DMS79 (cell line): ENCODE measurements around the gene KRTAP4-1.
"Not testable (repeated sequence)": the region's sequence is repeated elsewhere in the genome, so short reads cannot be mapped to it uniquely, and the experiment has no call there.

Experiments
- DNase-seq: peaks from one replicate; lab custom pipeline; 2025; lab: John Stamatoyannopoulos, UW

The KRTAP4-1 gene

GRCh38 chr17:41171886-41172285 lies 12.8 kb downstream of the KRTAP4-1 start:
- no peak for DNase-seq

GRCh38 chr17:41168121-41168520 lies 16.6 kb downstream of the KRTAP4-1 start, which contains the start of gene KRTAP4-3:
Gene KRTAP4-3, minus strand, starts transcription at chr17:41168221. Its CDS starts 49 bp downstream, at chr17:41168172.
- no peak for DNase-seq

GRCh38 chr17:41167561-41167960 lies 17.1 kb downstream of the KRTAP4-1 start:
- DNase-seq = no peak

- DNase-seq = no peak
These were observed 20.9 kb downstream of the KRTAP4-1 start for GRCh38 chr17:41163828-41164227.

- no peak for DNase-seq
These were observed 24.1 kb downstream of the KRTAP4-1 start, which contains the start of gene KRTAP4-4 for GRCh38 chr17:41160648-41161047. Gene KRTAP4-4, minus strand, starts transcription at chr17:41160748. Its CDS starts 57 bp downstream, at chr17:41160691.

- DNase-seq = not testable (repeated sequence)
These were observed 24.5 kb downstream of the KRTAP4-1 start for GRCh38 chr17:41160190-41160589.

- no peak for DNase-seq
These were observed 30.9 kb downstream of the KRTAP4-1 start for GRCh38 chr17:41153856-41154255.

- DNase-seq = no peak
These were observed 33.2 kb downstream of the KRTAP4-1 start for GRCh38 chr17:41151525-41151924.

- DNase-seq = no peak
These were observed 34.7 kb downstream of the KRTAP4-1 start for GRCh38 chr17:41150026-41150425.

GRCh38 chr17:41149652-41149985 lies 35.1 kb downstream of the KRTAP4-1 start, which contains the start of gene KRTAP4-5:
Gene KRTAP4-5, minus strand, starts transcription at chr17:41149825. Its CDS starts 58 bp downstream, at chr17:41149767.
- DNase-seq = no peak

GRCh38 chr17:41148971-41149651 lies 35.6 kb downstream of the KRTAP4-1 start:
- DNase-seq = not testable (repeated sequence)

- DNase-seq = no peak
These were observed 37.0 kb downstream of the KRTAP4-1 start for GRCh38 chr17:41147531-41148204.

- DNase-seq = no peak
These were observed 39.5 kb downstream of the KRTAP4-1 start for GRCh38 chr17:41145261-41145660.

GRCh38 chr17:41144846-41145245 lies 39.9 kb downstream of the KRTAP4-1 start:
- no peak for DNase-seq

GRCh38 chr17:41141361-41141760 lies 43.4 kb downstream of the KRTAP4-1 start:
- DNase-seq = no peak

GRCh38 chr17:41140360-41141131 lies 44.2 kb downstream of the KRTAP4-1 start, which contains the start of gene KRTAP4-6:
Gene KRTAP4-6, minus strand, starts transcription at chr17:41140544. Its CDS starts 57 bp downstream, at chr17:41140487.
- no peak for DNase-seq

GRCh38 chr17:41139865-41140264 lies 44.8 kb downstream of the KRTAP4-1 start:
- DNase-seq = not testable (repeated sequence)
